HCT116 (cell line): ENCODE results near the gene PCP2. TPM values are rescaled to one million over a fixed set of nuclear protein-coding genes. Genes with fewer than 3 reads are reported as not detected.
A peak's percentile ranks its signal among the peaks of the same experiment; 100 is the strongest.

Experiments used
- ATAC-seq: fragments of 200-7000 bp; cut with Tn5 transposase; 2 replicates; pipeline ENCODE4 v1.9.1; 2020; ENCODE audit warnings: mild to moderate bottlenecking, moderate library complexity
- BruUV-seq: library from RNA; stranded (reverse); fragments of 400-500 nt; replicated peaks from 2 replicates; lab custom pipeline; 2021; lab: Mats Ljungman, UMichigan
- CTCF ChIA-PET: fragments of 300-600 bp; sonication (Branson Sonifier 250); formaldehyde crosslinking; loops from one replicate; lab custom pipeline; 2021; ENCODE audit warnings: antibody characterized with exemption; lab: Charles Lee
- POLR2A ChIA-PET: fragments of 300-600, 350-600 bp; sonication (Branson Sonifier 250); formaldehyde crosslinking; loops from one replicate; lab custom pipeline; 2021; ENCODE audit warnings: antibody characterized with exemption; lab: Charles Lee
- RAD21 ChIA-PET, 2 experiments: fragments of 300-600 bp; sonication (Branson Sonifier 250); formaldehyde crosslinking; loops; one replicate each; lab custom pipeline; 2023; ENCODE audit warnings: low total read pairs in 2 of 2; ENCODE audit not compliant: uncharacterized antibody in 2 of 2, unreplicated experiment in 2 of 2, low non-redundant PET in 1 of 2; lab: Charles Lee
- DNase-seq: peaks from one replicate; pipeline ENCODE4 v3.0.0-alpha.2; 2010; ENCODE audit warnings: low read depth, low spot score
- H2AFZ ChIP-seq: fragments of 200-600 bp; shearing (Covaris generic), sonication (generic); 2 replicates; pipeline ENCODE4 v1.6.1; 2017; ENCODE audit warnings: low read depth, mixed run types, mixed read lengths, antibody characterized with exemption, low read length; ENCODE audit not compliant: poor library complexity, severe bottlenecking
- H3K27ac ChIP-seq: 2 replicates; pipeline ENCODE4 v1.5.1; 2012; ENCODE audit warnings: low read depth, low read length
- H3K27me3 ChIP-seq: fragments of 200-600 bp; sonication (generic); 2 replicates; pipeline ENCODE4 v1.6.1; 2016; ENCODE audit warnings: mixed run types, low read length, mixed read lengths; ENCODE audit not compliant: insufficient read depth
- H3K36me3 ChIP-seq, 2 experiments: fragments of 200-500 bp in 1 of 2; fragments of 200-600 bp in 1 of 2; sonication (Bioruptor generic) in 1 of 2; sonication (generic) in 1 of 2; 2 replicates each; pipeline versions ENCODE4 v1.5.1 to v1.6.1; 2014 to 2016; ENCODE audit warnings: low read length in 2 of 2, inconsistent platforms in 1 of 2, mixed read lengths in 1 of 2, mixed run types in 1 of 2; ENCODE audit not compliant: insufficient read depth in 2 of 2, control insufficient read depth in 1 of 2
- H3K4me1 ChIP-seq, 2 experiments: fragments of 200-600 bp in 1 of 2; sonication (generic) in 1 of 2; 2 replicates each; pipeline versions ENCODE4 v1.5.1 to v1.6.1; 2012 to 2017; ENCODE audit warnings: low read length in 2 of 2, inconsistent platforms in 1 of 2, mild to moderate bottlenecking in 1 of 2, mixed read lengths in 1 of 2, mixed run types in 1 of 2, moderate library complexity in 1 of 2; ENCODE audit not compliant: insufficient read depth in 2 of 2, control insufficient read depth in 1 of 2
- H3K4me2 ChIP-seq: fragments of 200-600 bp; sonication (generic); 2 replicates; pipeline ENCODE4 v1.6.1; 2017; ENCODE audit warnings: mixed run types, low read length, mixed read lengths
- H3K4me3 ChIP-seq, 2 experiments: fragments of 200-600 bp in 1 of 2; sonication (generic) in 1 of 2; replicated peaks in 1 of 2; 2 replicates each; pipeline ENCODE4 v1.5.1; 2011 to 2016; ENCODE audit warnings: low read length in 2 of 2, control low read depth in 1 of 2, low read depth in 1 of 2, mild to moderate bottlenecking in 1 of 2, mixed read lengths in 1 of 2, mixed run types in 1 of 2
- H3K79me2 ChIP-seq: fragments of 200-600 bp; sonication (generic); 2 replicates; pipeline ENCODE4 v1.6.1; 2017; ENCODE audit warnings: mild to moderate bottlenecking, mixed run types, low read length, moderate library complexity, mixed read lengths; ENCODE audit not compliant: insufficient read depth
- H3K9ac ChIP-seq: fragments of 200-600 bp; sonication (generic); 2 replicates; pipeline ENCODE4 v1.6.1; 2016; ENCODE audit warnings: low read length, mixed read lengths
- H3K9me2 ChIP-seq: fragments of 200-600 bp; sonication (generic), shearing (Covaris generic); 2 replicates; pipeline ENCODE4 v1.6.1; 2017; ENCODE audit warnings: mixed run types, mild to moderate bottlenecking, moderate library complexity; ENCODE audit not compliant: insufficient read depth
- H3K9me3 ChIP-seq, 2 experiments: fragments of 200-500 bp in 1 of 2; fragments of 200-600 bp in 1 of 2; sonication (Bioruptor generic) in 1 of 2; sonication (generic) in 1 of 2; 2 replicates each; pipeline ENCODE4 v1.6.1; 2014 to 2017; ENCODE audit warnings: low read length in 2 of 2, mixed read lengths in 2 of 2, inconsistent platforms in 1 of 2, low read depth in 1 of 2, mild to moderate bottlenecking in 1 of 2, mixed run types in 1 of 2, moderate library complexity in 1 of 2; ENCODE audit not compliant: control insufficient read depth in 1 of 2, insufficient read depth in 1 of 2
- H4K20me1 ChIP-seq: fragments of 200-600 bp; sonication (generic), shearing (Covaris generic); 2 replicates; pipeline ENCODE4 v1.6.1; 2017; ENCODE audit warnings: mixed run types, mild to moderate bottlenecking, moderate library complexity; ENCODE audit not compliant: insufficient read depth
- CEBPB ChIP-seq: IDR thresholded peaks from 2 replicates; pipeline ENCODE4 v1.6.1; 2012; ENCODE audit warnings: low read depth
- EGR1 ChIP-seq: IDR thresholded peaks from 2 replicates; pipeline ENCODE4 v1.6.1; 2012; ENCODE audit warnings: low read depth
- EZH2 ChIP-seq: fragments of 200-600 bp; sonication (generic); IDR thresholded peaks from 2 replicates; pipeline ENCODE4 v1.6.1; 2017; ENCODE audit warnings: antibody characterized with exemption, mixed run types
- EZH2phosphoT487 ChIP-seq: fragments of 200-600 bp; IDR thresholded peaks from 2 replicates; pipeline ENCODE4 v1.6.1; 2018; ENCODE audit warnings: antibody characterized with exemption, borderline replicate concordance
- RAD21 ChIP-seq: IDR thresholded peaks from 2 replicates; pipeline ENCODE4 v1.6.1; 2012; ENCODE audit warnings: low read depth, mild to moderate bottlenecking
- ZFX ChIP-seq: fragments of 450-650 bp; IDR thresholded peaks from 2 replicates; pipeline ENCODE4 v1.6.1; 2017
- ZNF274 ChIP-seq: fragments of 200-500 bp; sonication (Bioruptor generic); IDR thresholded peaks from 2 replicates; pipeline ENCODE4 v1.6.1; 2014; ENCODE audit warnings: mild to moderate bottlenecking, low read depth, low read length, inconsistent platforms
- intact Hi-C: fragments of 100-400 bp; cut with micrococcal nuclease; formaldehyde crosslinking; loops from 2 replicates; pipeline ENCODE4 v1.10.0; 2022
- total RNA-seq: library from RNA; stranded (reverse); gene quantifications from one replicate; pipeline ENCODE4 v1.2.1, GENCODE V29; 2021; ENCODE audit not compliant: unreplicated experiment
- TF ChIP-seq, protein P1 (sequence below), 3 experiments: fragments of 200-600 bp in 1 of 3; sonication (generic) in 1 of 3; IDR thresholded peaks in 2 of 3; conservative IDR thresholded peaks in 1 of 3; 2 replicates each; pipeline ENCODE4 v1.5.1; 2012 to 2017; ENCODE audit warnings: low read depth in 2 of 3, low read length in 2 of 3, antibody characterized with exemption in 1 of 3, borderline replicate concordance in 1 of 3, control low read depth in 1 of 3, mild to moderate bottlenecking in 1 of 3, mixed read lengths in 1 of 3, mixed run types in 1 of 3, moderate library complexity in 1 of 3; ENCODE audit not compliant: insufficient read depth in 1 of 3
- TF ChIP-seq, protein P2 (sequence below): IDR thresholded peaks from 2 replicates; pipeline ENCODE4 v1.6.1; 2012
- TF ChIP-seq, protein P3 (sequence below): IDR thresholded peaks from 2 replicates; pipeline ENCODE4 v1.6.1; 2012

Gene PCP2
- total RNA-seq, 1 experiment from 2014 or later, result 0.32 TPM

DNA sequence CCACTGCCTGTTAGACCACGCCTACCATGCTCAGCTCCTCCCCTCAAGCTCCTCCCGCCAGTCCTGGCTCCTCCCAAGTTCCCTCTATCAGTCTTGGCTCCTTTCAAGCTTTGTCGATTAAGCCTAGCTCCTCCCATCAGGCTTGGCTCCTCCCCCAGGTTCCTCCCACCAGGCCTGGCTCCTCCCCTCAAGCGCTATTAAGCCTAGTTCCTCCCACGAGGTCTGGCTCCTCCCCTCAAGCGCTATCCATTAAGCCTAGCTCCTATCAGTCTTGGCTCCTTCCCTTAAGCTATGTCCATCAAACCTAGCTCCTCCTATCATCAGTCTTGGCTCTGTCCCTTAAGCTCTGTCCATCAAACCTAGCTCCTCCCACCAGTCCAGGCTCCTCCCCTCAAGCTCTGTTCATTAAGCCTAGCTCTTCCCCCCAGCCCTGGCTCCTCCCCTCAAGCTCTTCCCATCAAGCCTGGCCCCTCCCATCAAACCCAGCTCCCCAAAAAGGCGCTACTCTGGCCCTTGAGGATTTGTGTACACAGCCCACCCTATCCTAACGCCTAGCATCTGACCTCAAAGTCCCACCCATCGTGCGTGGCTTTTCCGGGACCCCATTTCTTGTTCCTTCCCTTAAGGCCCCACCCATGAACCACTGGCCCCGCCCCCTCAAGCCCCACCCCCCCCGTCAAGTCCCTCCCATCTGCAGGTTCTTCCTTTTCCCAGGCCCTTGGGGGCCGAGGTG, 27.9 kb downstream of the PCP2 start:
- Histone ChIP-seq H3K4me2 (no peak overlapping the region), H2AFZ (no peak overlapping the region), H3K9me2 (peaks cover 3% of the 10 kb centered on the region; the same call in 1 of the 2 replicates), H4K20me1 (no peaks in the 10 kb centered on the region), H3K4me3 (no peak overlapping the region), H3K4me1 (peaks cover 10 to 40% of the 10 kb centered on the region in 2 experiments), H3K9ac (no peak overlapping the region), H3K79me2 (peaks cover 26% of the 10 kb centered on the region), H3K36me3 (peaks cover 3 to 7% of the 10 kb centered on the region in 2 experiments), H3K27ac (peak overlapping the region; percentile 9; the same call in 1 of the 2 replicates), H3K27me3 (no peaks in the 10 kb centered on the region), H3K9me3 (no peaks in the 10 kb centered on the region)
- BruUV-seq, result no TSS peak
- ChIA-PET RAD21 (no interaction called here), POLR2A (interaction anchor here (0.7 to 1.6 kb wide), 6 partner anchors 10 to 99 kb away, joined by 3 to 10 read pairs (median 4); partner anchors contain the start of genes CAMSAP3, PCP2, PET100 and XAB2), CTCF (interaction anchor here (0.9 to 1.1 kb wide), 3 partner anchors 12 to 46 kb away, joined by 3 to 8 read pairs (median 5); no protein-coding TSS in a partner anchor)
- DNase-seq (peak; percentile 79), ATAC-seq (peak; percentile 85)
- TF ChIP-seq RAD21, result no peak
- TF ChIP-seq EZH2phosphoT487, result no peak
- no peak for TF ChIP-seq CEBPB
- TF ChIP-seq EGR1, result no peak
- TF ChIP-seq, protein P1, sequence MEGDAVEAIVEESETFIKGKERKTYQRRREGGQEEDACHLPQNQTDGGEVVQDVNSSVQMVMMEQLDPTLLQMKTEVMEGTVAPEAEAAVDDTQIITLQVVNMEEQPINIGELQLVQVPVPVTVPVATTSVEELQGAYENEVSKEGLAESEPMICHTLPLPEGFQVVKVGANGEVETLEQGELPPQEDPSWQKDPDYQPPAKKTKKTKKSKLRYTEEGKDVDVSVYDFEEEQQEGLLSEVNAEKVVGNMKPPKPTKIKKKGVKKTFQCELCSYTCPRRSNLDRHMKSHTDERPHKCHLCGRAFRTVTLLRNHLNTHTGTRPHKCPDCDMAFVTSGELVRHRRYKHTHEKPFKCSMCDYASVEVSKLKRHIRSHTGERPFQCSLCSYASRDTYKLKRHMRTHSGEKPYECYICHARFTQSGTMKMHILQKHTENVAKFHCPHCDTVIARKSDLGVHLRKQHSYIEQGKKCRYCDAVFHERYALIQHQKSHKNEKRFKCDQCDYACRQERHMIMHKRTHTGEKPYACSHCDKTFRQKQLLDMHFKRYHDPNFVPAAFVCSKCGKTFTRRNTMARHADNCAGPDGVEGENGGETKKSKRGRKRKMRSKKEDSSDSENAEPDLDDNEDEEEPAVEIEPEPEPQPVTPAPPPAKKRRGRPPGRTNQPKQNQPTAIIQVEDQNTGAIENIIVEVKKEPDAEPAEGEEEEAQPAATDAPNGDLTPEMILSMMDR (IDR thresholded peaks at IDR 0.05 in 2 of 3, conservative IDR thresholded peaks at IDR 0.05 in 1 of 3; ENCODE audit: borderline replicate concordance in 1 of 3, insufficient read depth in 1 of 3, low read depth in 2 of 3, low read length in 2 of 3), result no peak
- intact Hi-C loops, result no loop called here

DNA sequence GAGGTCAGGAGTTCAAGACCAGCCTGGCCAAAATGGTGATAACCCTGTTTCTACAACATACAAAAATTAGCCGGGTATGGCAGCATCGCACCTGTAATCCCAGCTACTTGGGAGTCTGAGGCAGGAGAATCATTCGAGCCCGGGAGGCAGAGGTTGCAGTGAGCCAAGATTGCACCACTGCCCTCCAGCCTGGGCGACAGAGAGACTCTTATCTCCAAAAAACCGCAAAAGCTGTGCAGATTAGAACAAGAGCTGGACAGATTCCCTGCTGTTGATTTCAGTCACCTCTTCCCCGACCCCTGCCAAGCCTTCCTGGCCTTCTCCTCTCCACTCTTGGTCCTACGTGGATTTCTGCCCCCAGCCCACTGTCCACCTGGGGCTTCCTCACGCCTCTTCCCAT, 29.6 kb downstream of the PCP2 start:
- H3K9me2 ChIP-seq, result peaks cover 3% of the 10 kb centered on the region; the same call in 1 of the 2 replicates
- ChIA-PET POLR2A (no interaction called here), RAD21 (no interaction called here), CTCF (no interaction called here)
- H3K4me1 ChIP-seq, result peaks cover 10 to 40% of the 10 kb centered on the region in 2 experiments
- intact Hi-C loops, result no loop called here
- peaks cover 26% of the 10 kb centered on the region for H3K79me2 ChIP-seq
- H3K9ac ChIP-seq, result no peak overlapping the region
- no peaks in the 10 kb centered on the region for H3K27me3 ChIP-seq
- no peak overlapping the region for H2AFZ ChIP-seq
- no peak overlapping the region for H3K4me3 ChIP-seq
- peaks cover 3 to 7% of the 10 kb centered on the region in 2 experiments; a peak in 3 of 4 replicates for H3K36me3 ChIP-seq
- no peak for ATAC-seq
- H3K4me2 ChIP-seq, result peak overlapping the region; percentile 58; the same call in 1 of the 2 replicates
- no peak overlapping the region for H3K27ac ChIP-seq
- no peaks in the 10 kb centered on the region for H3K9me3 ChIP-seq
- no TSS peak for BruUV-seq
- no peaks in the 10 kb centered on the region for H4K20me1 ChIP-seq
- DNase-seq, result no peak
- no peak for TF ChIP-seq EZH2
- TF ChIP-seq, protein P1 (IDR thresholded peaks at IDR 0.05 in 2 of 3, conservative IDR thresholded peaks at IDR 0.05 in 1 of 3; ENCODE audit: borderline replicate concordance in 1 of 3, insufficient read depth in 1 of 3, low read depth in 2 of 3, low read length in 2 of 3), result no peak
- TF ChIP-seq, protein P2, sequence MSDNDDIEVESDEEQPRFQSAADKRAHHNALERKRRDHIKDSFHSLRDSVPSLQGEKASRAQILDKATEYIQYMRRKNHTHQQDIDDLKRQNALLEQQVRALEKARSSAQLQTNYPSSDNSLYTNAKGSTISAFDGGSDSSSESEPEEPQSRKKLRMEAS, result no peak
- TF ChIP-seq ZFX, result no peak
- no peak for TF ChIP-seq ZNF274
- TF ChIP-seq, protein P3, sequence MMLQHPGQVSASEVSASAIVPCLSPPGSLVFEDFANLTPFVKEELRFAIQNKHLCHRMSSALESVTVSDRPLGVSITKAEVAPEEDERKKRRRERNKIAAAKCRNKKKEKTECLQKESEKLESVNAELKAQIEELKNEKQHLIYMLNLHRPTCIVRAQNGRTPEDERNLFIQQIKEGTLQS, result no peak
